GM10266 (cell line): ENCODE measurements around the gene THEM4.
"Not testable (repeated sequence)": the region's sequence is repeated elsewhere in the genome, so short reads cannot be mapped to it uniquely, and the experiment has no call there.

Source experiments
- DNase-seq: peaks from one replicate; pipeline ENCODE4 v3.0.0; 2012; ENCODE audit errors: extremely low spot score
- CTCF ChIP-seq: IDR thresholded peaks from 2 replicates; pipeline ENCODE4 v1.5.1; 2012; ENCODE audit warnings: mild to moderate bottlenecking, low read depth; ENCODE audit not compliant: control insufficient read depth, insufficient read depth; ENCODE audit errors: missing control alignments

The THEM4 gene

DNA sequence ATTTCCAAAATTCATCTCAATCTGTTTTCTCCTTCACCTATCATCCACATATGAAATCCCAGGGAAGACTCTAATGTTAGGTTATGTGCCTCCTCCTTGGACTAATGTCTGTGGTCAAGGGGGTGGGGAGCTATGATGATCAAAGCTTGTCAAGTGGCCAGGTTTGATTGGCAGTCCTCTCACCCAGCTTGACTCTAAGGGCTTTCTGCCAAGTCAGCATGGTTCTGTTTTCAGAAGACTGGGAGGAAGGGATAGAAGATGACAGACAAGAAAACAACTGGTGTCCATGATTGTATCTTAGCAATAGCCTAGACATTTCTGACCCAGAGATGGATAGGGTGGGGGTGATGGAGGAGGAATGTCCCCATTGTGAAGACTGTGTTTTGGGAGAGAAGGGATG, 46.7 kb downstream of the THEM4 start:
- TF ChIP-seq CTCF: no peak
- no peak for DNase-seq

- TF ChIP-seq CTCF: no peak
- DNase-seq: no peak
These were observed 48.7 kb downstream of the THEM4 start for GRCh38 chr1:151860504-151861187.

DNA sequence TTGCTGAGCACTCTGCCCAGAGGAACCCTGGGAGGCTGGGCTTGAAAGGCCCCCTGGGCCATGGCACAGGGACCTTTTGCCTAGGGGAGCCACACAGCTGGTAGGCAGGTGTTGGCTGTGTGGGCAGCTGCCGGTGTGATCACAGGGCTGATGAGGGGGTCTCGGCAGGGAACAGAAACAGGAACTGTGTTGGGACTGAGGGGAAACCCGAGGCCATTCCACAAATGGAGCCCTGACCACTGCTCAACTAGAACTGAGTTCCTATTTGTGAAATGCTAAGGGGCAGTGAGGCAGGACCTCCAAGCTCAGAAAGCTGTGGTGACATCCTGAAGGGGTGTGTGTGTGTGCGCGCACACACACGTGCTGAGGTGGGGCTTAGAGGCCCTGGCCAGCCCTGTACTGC, 49.4 kb downstream of the THEM4 start:
- TF ChIP-seq CTCF: no peak
- DNase-seq: no peak

DNA sequence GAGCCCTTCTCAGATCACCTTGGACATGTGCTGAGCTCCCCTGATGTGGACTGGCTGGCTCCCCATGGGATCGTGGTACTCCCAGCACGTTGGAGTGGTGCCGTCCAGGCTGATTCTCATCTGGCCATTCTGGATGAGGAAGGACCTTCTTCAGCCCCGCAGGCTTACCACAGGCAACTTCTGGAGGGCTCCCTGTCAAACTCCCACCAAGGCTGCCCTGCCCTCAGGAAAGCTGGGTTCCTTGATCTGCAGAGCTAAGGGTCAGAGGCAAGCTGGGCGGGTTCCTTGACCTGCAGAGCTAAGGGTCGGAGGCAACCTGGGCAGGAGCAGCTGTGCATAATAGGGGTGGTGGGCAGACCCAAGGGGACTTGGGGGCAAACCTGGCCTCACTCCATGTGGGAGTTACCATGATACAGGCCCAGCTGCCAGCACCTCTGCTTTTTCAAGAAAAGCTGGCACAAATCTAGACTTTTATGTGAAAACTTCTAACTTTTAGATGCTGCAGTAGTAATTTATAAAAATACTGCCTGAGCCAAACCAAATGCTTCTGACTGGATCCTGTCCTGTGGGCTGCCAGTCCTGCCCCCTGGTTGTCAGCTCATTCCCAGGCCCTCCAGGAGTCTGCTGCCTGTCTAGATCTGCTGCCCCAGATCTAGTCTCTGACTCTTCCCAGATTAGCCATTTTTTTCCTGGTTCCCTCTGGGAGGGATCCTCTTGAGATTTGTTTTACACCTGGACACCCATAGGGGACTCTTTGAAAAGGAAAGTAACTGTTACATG, 50.2 kb downstream of the THEM4 start:
- DNase-seq: no peak

DNA sequence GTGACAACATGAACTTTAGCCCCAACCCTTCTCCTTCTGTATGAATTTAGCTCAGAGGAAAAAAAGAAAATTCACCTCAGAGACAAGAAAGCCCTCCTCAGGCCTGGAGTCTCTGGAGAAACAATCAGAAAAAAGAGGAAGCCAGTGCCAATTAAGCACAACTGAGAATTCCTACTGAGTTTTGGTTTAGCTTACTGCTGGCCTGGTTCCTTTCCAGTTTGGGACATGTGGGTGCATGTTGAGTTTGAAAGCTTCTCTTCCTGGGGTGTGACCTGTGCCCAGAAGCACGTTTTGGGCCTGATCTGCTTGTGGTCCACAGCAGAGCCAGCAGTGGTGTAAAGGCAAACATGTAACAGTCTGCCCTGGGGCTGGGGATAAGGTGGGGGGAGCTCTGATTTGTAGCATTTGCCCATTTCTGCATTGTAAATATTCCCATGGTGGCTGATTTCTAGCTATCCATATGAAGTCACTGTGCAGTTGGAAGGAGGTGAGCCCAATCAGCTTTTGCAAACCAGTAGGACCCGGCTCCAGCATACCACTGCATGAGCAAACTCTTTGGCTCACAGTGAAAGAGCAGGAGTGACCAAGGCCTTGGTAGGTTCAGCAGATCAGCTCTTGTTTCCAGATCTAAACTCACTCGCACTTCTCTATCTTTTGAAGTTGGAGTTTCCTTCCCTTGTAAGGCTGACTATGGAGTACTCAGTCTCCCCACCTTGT, 51.1 kb downstream of the THEM4 start:
- TF ChIP-seq CTCF: no peak
- DNase-seq: no peak

More for the DNA sequence above, 50.2 kb downstream of the THEM4 start:
- no peak for TF ChIP-seq CTCF

DNA sequence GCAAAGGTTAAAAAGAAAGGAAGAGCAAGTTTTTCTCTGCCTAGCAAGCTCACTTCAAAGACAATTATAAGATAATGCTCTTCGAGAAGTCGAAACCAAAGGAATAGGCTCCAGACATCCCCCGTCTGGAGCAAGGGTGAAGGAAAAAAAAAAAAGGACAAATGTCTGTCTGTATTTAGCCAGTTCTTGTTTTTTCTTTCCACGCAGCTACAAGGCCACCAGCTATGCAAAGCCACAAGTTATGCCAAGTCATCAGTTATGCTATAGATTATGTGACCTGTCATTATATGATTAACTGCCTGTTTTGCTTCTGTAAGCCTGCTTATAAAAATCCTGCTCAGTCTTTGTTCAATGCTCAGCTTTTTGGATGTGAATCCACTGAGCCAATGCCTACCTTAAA, 53.4 kb downstream of the THEM4 start:
- TF ChIP-seq CTCF: no peak
- DNase-seq: no peak

- not testable (repeated sequence) for DNase-seq
These were observed 53.8 kb downstream of the THEM4 start for GRCh38 chr1:151855516-151855915.
